Upper lobe of left lung (tissue), 4 donors: ENCODE measurements around the gene KLHL26.

Experiments
- EP300 ChIP-seq, 4 donors: sonication (generic); formaldehyde crosslinking; IDR thresholded peaks; one replicate each; pipeline ENCODE4 v1.5.1; 2017; ENCODE audit warnings: antibody characterized with exemption in 4 of 4, control low read depth in 2 of 4
- TF ChIP-seq, protein P1 (sequence below), 6 experiments: fragments of 450-650 bp in 4 of 6; fragments of 200-600 bp in 2 of 6; sonication (generic) in 2 of 6; IDR thresholded peaks; one replicate each; pipeline ENCODE4 v1.5.1; 2016 to 2019; ENCODE audit warnings: antibody characterized with exemption in 6 of 6

DNA sequence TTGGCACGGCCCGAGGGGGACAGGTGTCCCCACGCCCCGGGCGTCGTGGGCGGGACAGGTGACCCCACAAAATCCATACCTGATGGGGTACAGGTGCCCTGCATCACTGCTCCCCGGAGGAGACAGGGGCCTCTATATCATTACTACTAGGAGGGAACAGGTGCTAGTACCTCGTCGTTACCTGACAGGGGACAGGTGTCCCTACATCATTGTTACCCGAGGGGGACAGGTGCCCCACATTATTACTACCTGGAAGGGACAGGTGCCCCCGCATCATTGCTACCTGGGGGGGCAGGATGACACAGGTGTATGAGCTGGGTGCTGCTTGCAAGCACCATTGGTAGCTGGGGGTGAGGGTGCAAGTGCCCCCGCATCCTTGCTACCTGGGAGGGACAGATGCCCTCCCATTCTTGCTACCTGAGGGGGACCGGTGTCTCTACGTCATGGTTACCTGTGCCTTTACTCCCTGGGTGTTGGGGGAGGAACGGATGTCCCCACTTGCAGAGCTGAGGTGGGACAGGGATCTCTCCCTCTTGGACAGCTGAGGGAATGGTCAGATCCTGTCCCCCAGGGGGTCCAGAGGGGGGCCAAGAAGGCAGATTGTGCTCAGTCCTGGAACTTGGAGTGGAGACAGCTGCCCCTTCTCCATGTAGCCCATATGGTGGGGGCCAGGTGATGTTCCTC is 47.3 kb downstream of the KLHL26 start:
- TF ChIP-seq, protein P1, sequence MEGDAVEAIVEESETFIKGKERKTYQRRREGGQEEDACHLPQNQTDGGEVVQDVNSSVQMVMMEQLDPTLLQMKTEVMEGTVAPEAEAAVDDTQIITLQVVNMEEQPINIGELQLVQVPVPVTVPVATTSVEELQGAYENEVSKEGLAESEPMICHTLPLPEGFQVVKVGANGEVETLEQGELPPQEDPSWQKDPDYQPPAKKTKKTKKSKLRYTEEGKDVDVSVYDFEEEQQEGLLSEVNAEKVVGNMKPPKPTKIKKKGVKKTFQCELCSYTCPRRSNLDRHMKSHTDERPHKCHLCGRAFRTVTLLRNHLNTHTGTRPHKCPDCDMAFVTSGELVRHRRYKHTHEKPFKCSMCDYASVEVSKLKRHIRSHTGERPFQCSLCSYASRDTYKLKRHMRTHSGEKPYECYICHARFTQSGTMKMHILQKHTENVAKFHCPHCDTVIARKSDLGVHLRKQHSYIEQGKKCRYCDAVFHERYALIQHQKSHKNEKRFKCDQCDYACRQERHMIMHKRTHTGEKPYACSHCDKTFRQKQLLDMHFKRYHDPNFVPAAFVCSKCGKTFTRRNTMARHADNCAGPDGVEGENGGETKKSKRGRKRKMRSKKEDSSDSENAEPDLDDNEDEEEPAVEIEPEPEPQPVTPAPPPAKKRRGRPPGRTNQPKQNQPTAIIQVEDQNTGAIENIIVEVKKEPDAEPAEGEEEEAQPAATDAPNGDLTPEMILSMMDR (IDR thresholded peaks at IDR 0.05), result no peak
- TF ChIP-seq EP300 (IDR thresholded peaks at IDR 0.05), result no peak
